ENCODE data around the gene CPTP. TPM values are rescaled to one million over a fixed set of nuclear protein-coding genes. Genes with fewer than 3 reads are reported as not detected.

The CPTP gene
- total RNA-seq, 4 donors from 2014 or later, result 15.4 to 44.9 (median 31.5) TPM

GRCh38 chr1:1342061-1342562 is 17.5 kb downstream of the CPTP start:
- 98% methylated on average over 15 of the region's 28 CpGs for WGBS
- no peaks in the 10 kb centered on the region for H3K9me3 ChIP-seq

GRCh38 chr1:1342584-1343115 is 18.0 kb downstream of the CPTP start:
- H3K4me1 ChIP-seq, result peaks cover 32 to 44% (median 36%) of the 10 kb centered on the region in 4 donors
- DNase-seq (ENCODE audit: extremely low spot score), result no peak
- no peaks in the 10 kb centered on the region for H3K27me3 ChIP-seq
- no peak overlapping the region for H3K4me3 ChIP-seq
- H3K9me3 ChIP-seq, result no peaks in the 10 kb centered on the region
- H3K36me3 ChIP-seq, result peaks cover 27 to 50% (median 46%) of the 10 kb centered on the region in 4 donors
- intact Hi-C loops (cut with DNase I), result no loop called here
- TF ChIP-seq EP300 (IDR thresholded peaks at IDR 0.05), result no peak
- no peak for TF ChIP-seq POLR2AphosphoS5 (IDR thresholded peaks at IDR 0.05)
- no peak for TF ChIP-seq POLR2A (IDR thresholded peaks at IDR 0.05; ENCODE audit: low read depth)
- no peak for TF ChIP-seq CTCF (IDR thresholded peaks at IDR 0.05)
- 93% methylated on average over 11 of the region's 18 CpGs for WGBS
- no peak overlapping the region for H3K27ac ChIP-seq (replicated peaks in 1 of 4)

More at GRCh38 chr1:1342061-1342562, 17.5 kb downstream of the CPTP start:
- Histone ChIP-seq H3K4me1 (peaks cover 27 to 39% (median 31%) of the 10 kb centered on the region in 4 donors), H3K27me3 (no peaks in the 10 kb centered on the region), H3K4me3 (no peak overlapping the region), H3K36me3 (peaks cover 27 to 56% (median 51%) of the 10 kb centered on the region in 4 donors), H3K27ac (replicated peaks in 1 of 4) (no peak overlapping the region)
- intact Hi-C loops (cut with DNase I), result no loop called here
- no peak for DNase-seq (ENCODE audit: extremely low spot score)
- TF ChIP-seq POLR2AphosphoS5 (IDR thresholded peaks at IDR 0.05), result no peak
- TF ChIP-seq POLR2A (IDR thresholded peaks at IDR 0.05; ENCODE audit: low read depth), result no peak
- TF ChIP-seq CTCF (IDR thresholded peaks at IDR 0.05), result no peak
- TF ChIP-seq EP300 (IDR thresholded peaks at IDR 0.05), result no peak

GRCh38 chr1:1343811-1344421 is 19.3 kb downstream of the CPTP start:
- Histone ChIP-seq H3K27me3 (no peaks in the 10 kb centered on the region), H3K36me3 (peaks cover 15 to 38% (median 33%) of the 10 kb centered on the region in 4 donors), H3K4me1 (peaks cover 40 to 55% (median 46%) of the 10 kb centered on the region in 4 donors), H3K27ac (replicated peaks in 1 of 4) (no peak overlapping the region), H3K9me3 (no peaks in the 10 kb centered on the region), H3K4me3 (no peak overlapping the region)
- no peak for DNase-seq (ENCODE audit: extremely low spot score)
- TF ChIP-seq POLR2A (IDR thresholded peaks at IDR 0.05; ENCODE audit: low read depth), result no peak
- TF ChIP-seq CTCF (IDR thresholded peaks at IDR 0.05), result no peak
- TF ChIP-seq POLR2AphosphoS5 (IDR thresholded peaks at IDR 0.05), result no peak
- TF ChIP-seq EP300 (IDR thresholded peaks at IDR 0.05), result no peak
- intact Hi-C loops (cut with DNase I), result no loop called here
- WGBS, result 90% methylated on average over 7 of the region's 24 CpGs

- H3K4me3 ChIP-seq, result no peak overlapping the region
- peaks cover 6 to 29% (median 24%) of the 10 kb centered on the region in 4 donors for H3K36me3 ChIP-seq
- H3K27ac ChIP-seq (replicated peaks in 1 of 4), result peak overlapping the region in 2 of 4 donors; percentile 3 to 10
- H3K9me3 ChIP-seq, result no peaks in the 10 kb centered on the region
- 46% methylated on average over 8 of the region's 15 CpGs for WGBS
- peaks cover 40 to 55% (median 46%) of the 10 kb centered on the region in 4 donors for H3K4me1 ChIP-seq
- DNase-seq (ENCODE audit: extremely low spot score), result no peak
- intact Hi-C loops (cut with DNase I), result no loop called here
- TF ChIP-seq POLR2AphosphoS5 (IDR thresholded peaks at IDR 0.05) (no peak), CTCF (IDR thresholded peaks at IDR 0.05) (peak in 2 of 3 experiments; percentile 21 to 37), EP300 (IDR thresholded peaks at IDR 0.05) (no peak)
- no peaks in the 10 kb centered on the region for H3K27me3 ChIP-seq
Observed at GRCh38 chr1:1344655-1345361, 20.2 kb downstream of the CPTP start.

Data from esophagus muscularis mucosa (tissue), 4 donors.